Glomerular visceral epithelial cell (primary cell): ENCODE results near the gene PKD2L1.
A peak's percentile ranks its signal among the peaks of the same experiment; 100 is the strongest.
"Not testable (repeated sequence)": the region's sequence is repeated elsewhere in the genome, so short reads cannot be mapped to it uniquely, and the experiment has no call there.

ENCODE experiments used
- DNase-seq: peaks from one replicate; pipeline ENCODE4 v3.0.0-alpha.2; 2016; ENCODE audit errors: extremely low spot score

Gene PKD2L1

GRCh38 chr10:100286051-100287033, 43.7 kb downstream of the PKD2L1 start, which contains the start of gene BLOC1S2:
Gene BLOC1S2 (minus strand): TSS chr10:100286680. CDS start chr10:100286659, 21 bp downstream.
- DNase-seq: peak; percentile 91

GRCh38 chr10:100285326-100285725, 44.7 kb downstream of the PKD2L1 start:
- not testable (repeated sequence) for DNase-seq

GRCh38 chr10:100282907-100283306, 47.1 kb downstream of the PKD2L1 start:
- no peak for DNase-seq

GRCh38 chr10:100276971-100277370, 53.1 kb downstream of the PKD2L1 start:
- DNase-seq: not testable (repeated sequence)

- peak; percentile 88 for DNase-seq
Observed at GRCh38 chr10:100267239-100268104, 62.6 kb downstream of the PKD2L1 start, which contains the start of gene CWF19L1. Gene CWF19L1 (minus strand): TSS chr10:100267638. CDS start chr10:100267593, 45 bp downstream.

GRCh38 chr10:100265821-100266485, 64.1 kb downstream of the PKD2L1 start:
- no peak for DNase-seq

GRCh38 chr10:100254191-100254590, 75.8 kb downstream of the PKD2L1 start:
- no peak for DNase-seq

- no peak for DNase-seq
Observed at GRCh38 chr10:100253041-100253440, 77.0 kb downstream of the PKD2L1 start.

- DNase-seq: no peak
Observed at GRCh38 chr10:100248820-100249219, 81.2 kb downstream of the PKD2L1 start.

GRCh38 chr10:100245484-100246220, 84.4 kb downstream of the PKD2L1 start:
- no peak for DNase-seq

- DNase-seq: no peak
Observed at GRCh38 chr10:100239851-100240250, 90.2 kb downstream of the PKD2L1 start.

GRCh38 chr10:100238429-100238828, 91.6 kb downstream of the PKD2L1 start:
- no peak for DNase-seq
